ENCODE results near the gene SIX3. TPM values are rescaled to one million over a fixed set of nuclear protein-coding genes. Genes with fewer than 3 reads are reported as not detected.

Gene SIX3
- not detected in 2 replicates for polyA plus RNA-seq (2011; rRNA removed)
- polyA minus RNA-seq (2011; rRNA and poly(A)+ RNA removed), result not detected in 2 replicates

- Histone ChIP-seq H3K4me3 (ENCODE audit: low read depth, low read length) (peak within 1 kb of the TSS; percentile 17), H3K36me3 (ENCODE audit: control insufficient read depth, insufficient read depth, low read length) (no peaks in the 10 kb centered on the region), H3K27me3 (ENCODE audit: control insufficient read depth, insufficient read depth, low read length) (peaks cover 64% of the 10 kb centered on the region)
- no peak for TF ChIP-seq CTCF (IDR thresholded peaks at IDR 0.05; ENCODE audit: insufficient read depth, low read depth, low read length)
- ChIA-PET POLR2A (no interaction called here), CTCF (no interaction called here)
- DNase-seq (ENCODE audit: low read depth), result no peak
Measured at GRCh38 chr2:44941551-44942234, at the start of gene SIX3. SIX3 (plus strand) TSS chr2:44941702; CDS start chr2:44942105, 403 bp downstream.

GRCh38 chr2:44894058-44894457 is 47.4 kb upstream of the SIX3 start:
- Histone ChIP-seq H3K27me3 (ENCODE audit: control insufficient read depth, insufficient read depth, low read length) (peaks cover 2% of the 10 kb centered on the region; the same call in 1 of the 2 replicates), H3K36me3 (ENCODE audit: control insufficient read depth, insufficient read depth, low read length) (no peaks in the 10 kb centered on the region), H3K4me3 (ENCODE audit: low read depth, low read length) (no peak overlapping the region)
- no peak for DNase-seq (ENCODE audit: low read depth)
- ChIA-PET POLR2A (no interaction called here), CTCF (no interaction called here)
- TF ChIP-seq CTCF (IDR thresholded peaks at IDR 0.05; ENCODE audit: insufficient read depth, low read depth, low read length), result no peak

GRCh38 chr2:44895061-44895460 is 46.4 kb upstream of the SIX3 start:
- POLR2A ChIA-PET, result no interaction called here
- CTCF ChIA-PET, result no interaction called here
- TF ChIP-seq CTCF (IDR thresholded peaks at IDR 0.05; ENCODE audit: insufficient read depth, low read depth, low read length), result no peak
- Histone ChIP-seq H3K27me3 (ENCODE audit: control insufficient read depth, insufficient read depth, low read length) (peaks cover 3% of the 10 kb centered on the region; the same call in 1 of the 2 replicates), H3K36me3 (ENCODE audit: control insufficient read depth, insufficient read depth, low read length) (no peaks in the 10 kb centered on the region), H3K4me3 (ENCODE audit: low read depth, low read length) (no peak overlapping the region)
- no peak for DNase-seq (ENCODE audit: low read depth)

- TF ChIP-seq CTCF (IDR thresholded peaks at IDR 0.05; ENCODE audit: insufficient read depth, low read depth, low read length), result no peak
- POLR2A ChIA-PET, result no interaction called here
- Histone ChIP-seq H3K4me3 (ENCODE audit: low read depth, low read length) (no peak overlapping the region), H3K36me3 (ENCODE audit: control insufficient read depth, insufficient read depth, low read length) (no peaks in the 10 kb centered on the region), H3K27me3 (ENCODE audit: control insufficient read depth, insufficient read depth, low read length) (peaks cover 5% of the 10 kb centered on the region)
- CTCF ChIA-PET, result interaction anchor here (1.7 kb wide), 1 partner anchor 418 kb away, joined by 6 read pairs; no protein-coding TSS in a partner anchor
- no peak for DNase-seq (ENCODE audit: low read depth)
Measured at GRCh38 chr2:44897406-44897805, 44.1 kb upstream of the SIX3 start.

GRCh38 chr2:44902217-44903137 is 39.0 kb upstream of the SIX3 start:
- DNase-seq (ENCODE audit: low read depth), result no peak
- TF ChIP-seq CTCF (IDR thresholded peaks at IDR 0.05; ENCODE audit: insufficient read depth, low read depth, low read length), result no peak
- Histone ChIP-seq H3K4me3 (ENCODE audit: low read depth, low read length) (no peak overlapping the region), H3K36me3 (ENCODE audit: control insufficient read depth, insufficient read depth, low read length) (no peaks in the 10 kb centered on the region), H3K27me3 (ENCODE audit: control insufficient read depth, insufficient read depth, low read length) (peaks cover 5% of the 10 kb centered on the region)
- ChIA-PET CTCF (no interaction called here), POLR2A (no interaction called here)

All from BJ (cell line).